Mesendoderm (in vitro differentiated cells): Measurements from ENCODE around the gene PYGM.

ENCODE experiments used
- DNase-seq: peaks from one replicate; pipeline ENCODE4 v3.0.0; 2013
- H2AK5ac ChIP-seq: 2 replicates; pipeline ENCODE4 v1.6.1; 2013; ENCODE audit warnings: low read length, inconsistent platforms
- H2BK120ac ChIP-seq: 2 replicates; pipeline ENCODE4 v1.6.1; 2013; ENCODE audit warnings: low read depth, mild to moderate bottlenecking, low read length, moderate library complexity, mixed read lengths
- H2BK15ac ChIP-seq: replicated peaks from 2 replicates; pipeline ENCODE4 v1.6.1; 2013; ENCODE audit warnings: low read depth, mild to moderate bottlenecking, moderate library complexity
- H2BK5ac ChIP-seq: 2 replicates; pipeline ENCODE4 v1.6.1; 2013; ENCODE audit warnings: low read length, inconsistent platforms
- H3K18ac ChIP-seq: 2 replicates; pipeline ENCODE4 v1.6.1; 2013; ENCODE audit warnings: mild to moderate bottlenecking, low read length, mixed read lengths
- H3K23ac ChIP-seq: one replicate; pipeline ENCODE4 v1.6.1; 2013; ENCODE audit warnings: low read length
- H3K27ac ChIP-seq: 2 replicates; pipeline ENCODE4 v1.5.1; 2013; ENCODE audit warnings: low read depth, mild to moderate bottlenecking, inconsistent platforms, low read length, moderate library complexity
- H3K27me3 ChIP-seq: 2 replicates; pipeline ENCODE4 v1.6.1; 2013; ENCODE audit warnings: low read length, control low read depth, mild to moderate bottlenecking, inconsistent platforms; ENCODE audit not compliant: insufficient read depth, poor library complexity
- H3K36me3 ChIP-seq: 2 replicates; pipeline ENCODE4 v1.6.1; 2013; ENCODE audit warnings: low read length, inconsistent platforms; ENCODE audit not compliant: control insufficient read depth, insufficient read depth
- H3K4ac ChIP-seq: one replicate; pipeline ENCODE4 v1.6.1; 2013; ENCODE audit warnings: low read depth, mild to moderate bottlenecking, low read length, moderate library complexity
- H3K4me1 ChIP-seq: 2 replicates; pipeline ENCODE4 v1.6.1; 2013; ENCODE audit warnings: low read depth, low read length, inconsistent platforms; ENCODE audit not compliant: control insufficient read depth
- H3K4me2 ChIP-seq: 2 replicates; pipeline ENCODE4 v1.6.1; 2013; ENCODE audit warnings: low read length
- H3K4me3 ChIP-seq: 2 replicates; pipeline ENCODE4 v1.5.1; 2013; ENCODE audit warnings: mild to moderate bottlenecking, low read length
- H3K56ac ChIP-seq: one replicate; pipeline ENCODE4 v1.6.1; 2013; ENCODE audit warnings: low read length
- H3K79me1 ChIP-seq: 2 replicates; pipeline ENCODE4 v1.6.1; 2013; ENCODE audit warnings: low read length, inconsistent platforms
- H3K79me2 ChIP-seq: 2 replicates; pipeline ENCODE4 v1.6.1; 2013; ENCODE audit warnings: mild to moderate bottlenecking, low read length; ENCODE audit not compliant: control insufficient read depth, insufficient read depth
- H3K9ac ChIP-seq: 2 replicates; pipeline ENCODE4 v1.6.1; 2013; ENCODE audit warnings: low read length, inconsistent platforms
- H4K5ac ChIP-seq: one replicate; pipeline ENCODE4 v1.6.1; 2013; ENCODE audit warnings: low read length
- H4K8ac ChIP-seq: one replicate; pipeline ENCODE4 v1.6.1; 2013; ENCODE audit warnings: low read depth, mild to moderate bottlenecking, control low read depth, low read length, moderate library complexity
- WGBS: extraction: QIAGEN DNeasy Blood & Tissue Kit; methylation state at CpG from one replicate; pipeline ENCODE4 v1.1.7; 2013; ENCODE audit warnings: low lambda C conversion rate, missing lambda C conversion rate; ENCODE audit not compliant: insufficient coverage; ENCODE audit errors: extremely low coverage; 5-methylcytosine and 5-hydroxymethylcytosine counted together

PYGM gene

DNA sequence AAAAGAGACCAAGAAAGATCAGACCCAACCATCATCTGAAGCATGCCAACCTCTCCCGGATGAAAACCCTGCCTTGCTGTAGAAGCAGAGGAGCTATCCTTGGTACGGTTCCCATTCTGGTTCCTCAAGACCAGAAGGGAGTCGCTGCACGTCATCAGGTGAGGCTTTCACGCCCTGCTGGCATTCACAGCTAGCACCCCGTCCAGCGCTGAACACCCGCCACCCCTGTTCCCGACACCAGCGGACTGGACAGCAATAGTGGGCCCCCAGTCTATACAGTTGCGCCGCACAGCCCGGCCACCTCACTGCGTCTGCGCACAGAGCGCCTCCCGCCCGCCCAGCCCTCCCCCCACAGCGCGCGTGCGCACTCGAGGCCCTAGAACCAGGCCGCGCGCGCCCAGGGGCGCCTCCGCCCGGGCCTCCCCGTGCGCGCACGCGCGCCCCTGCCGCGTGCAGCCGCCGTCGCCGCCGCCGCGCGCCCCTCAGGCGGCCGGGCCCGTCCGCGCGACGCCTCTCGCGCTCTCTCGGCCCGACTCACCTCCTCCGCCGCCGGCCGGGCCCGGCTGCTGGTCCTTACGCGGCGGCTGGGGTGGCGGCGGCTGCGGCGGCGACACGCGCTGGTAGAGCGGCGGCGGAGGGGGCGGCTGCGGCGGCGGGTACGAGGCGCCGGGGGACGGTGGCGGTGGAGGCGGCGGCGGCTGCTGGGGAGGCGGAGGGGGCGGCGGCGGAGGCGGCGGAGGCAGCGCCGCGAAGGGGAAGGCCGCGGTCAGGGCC, 17.9 kb upstream of the PYGM start:
- H4K5ac ChIP-seq, result no peak overlapping the region
- H3K18ac ChIP-seq, result peak overlapping the region; percentile 100
- peak overlapping the region; percentile 100 for H2BK120ac ChIP-seq
- peak overlapping the region; percentile 100 for H3K27ac ChIP-seq
- no CpG with 5 or more reads among the region's 98 CpGs for WGBS
- H3K4me2 ChIP-seq, result peak overlapping the region; percentile 66
- no peak overlapping the region for H2BK15ac ChIP-seq
- H3K4me3 ChIP-seq, result peak overlapping the region; percentile 96
- peak overlapping the region; percentile 100 for H4K8ac ChIP-seq
- H3K27me3 ChIP-seq, result no peaks in the 10 kb centered on the region
- H3K4ac ChIP-seq, result peak overlapping the region; percentile 100
- H3K23ac ChIP-seq, result peak overlapping the region; percentile 31
- peak overlapping the region; percentile 98 for H3K9ac ChIP-seq
- H2AK5ac ChIP-seq, result no peak overlapping the region
- peak overlapping the region; percentile 98 for H3K56ac ChIP-seq
- peaks cover 41% of the 10 kb centered on the region for H3K79me2 ChIP-seq
- H3K4me1 ChIP-seq, result no peaks in the 10 kb centered on the region
- DNase-seq, result peak; percentile 84
- peaks cover 16% of the 10 kb centered on the region for H3K79me1 ChIP-seq
- peaks cover 22% of the 10 kb centered on the region for H3K36me3 ChIP-seq
- H2BK5ac ChIP-seq, result no peak overlapping the region

DNA sequence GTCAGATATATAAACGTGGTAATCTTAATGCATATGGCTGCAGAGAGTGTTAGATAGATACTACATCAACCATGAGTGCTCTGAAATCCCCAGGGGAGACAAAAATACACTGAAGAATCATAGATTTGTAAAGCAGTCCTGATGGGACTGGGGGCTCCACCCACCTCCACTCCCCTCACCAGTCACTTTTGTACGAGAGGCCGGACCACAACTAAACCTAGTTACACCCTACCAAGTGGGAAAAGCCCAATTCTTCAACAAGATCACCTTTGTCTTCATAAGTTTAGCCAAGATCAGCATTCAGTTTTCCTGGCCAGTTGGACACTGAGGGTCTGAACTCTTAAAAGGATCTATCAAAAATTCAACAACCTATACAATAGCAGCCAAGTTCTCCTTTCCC, 17.1 kb upstream of the PYGM start:
- Histone ChIP-seq H2BK5ac (no peak overlapping the region), H3K27ac (no peak overlapping the region), H3K23ac (no peak overlapping the region), H3K56ac (peak overlapping the region; percentile 98), H3K4me2 (peak overlapping the region; percentile 66), H3K4me1 (no peaks in the 10 kb centered on the region), H3K4me3 (peak overlapping the region; percentile 96), H2BK120ac (no peak overlapping the region), H3K79me2 (peaks cover 43% of the 10 kb centered on the region), H3K36me3 (peaks cover 24% of the 10 kb centered on the region), H3K27me3 (no peaks in the 10 kb centered on the region), H4K8ac (no peak overlapping the region), H3K79me1 (peaks cover 16% of the 10 kb centered on the region), H3K9ac (peak overlapping the region; percentile 98), H3K18ac (no peak overlapping the region), H3K4ac (no peak overlapping the region), H2BK15ac (no peak overlapping the region), H4K5ac (no peak overlapping the region), H2AK5ac (no peak overlapping the region)
- WGBS, result no CpG with 5 or more reads among the region's 3 CpGs
- DNase-seq, result no peak

DNA sequence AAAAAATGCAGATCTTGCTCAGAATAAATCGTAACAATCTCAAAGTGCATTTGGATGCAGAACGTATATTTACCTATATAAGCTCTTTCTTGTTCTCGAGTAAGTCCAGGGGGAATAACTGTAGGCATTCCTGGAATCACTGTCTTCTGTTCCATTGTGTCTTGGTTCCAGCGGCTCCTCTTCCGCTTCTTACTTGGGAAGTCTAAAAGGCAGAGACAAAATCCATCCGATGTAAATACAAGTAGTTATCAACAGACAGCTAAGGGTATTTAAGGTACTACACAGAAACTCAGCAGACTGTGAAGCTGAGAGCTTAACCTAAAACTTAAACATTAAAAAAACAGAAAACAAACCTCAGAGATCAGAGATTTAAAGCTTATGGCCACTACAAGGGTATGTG, 16.7 kb upstream of the PYGM start:
- no peak overlapping the region for H4K8ac ChIP-seq
- no peak overlapping the region for H3K27ac ChIP-seq
- H3K79me2 ChIP-seq, result peaks cover 44% of the 10 kb centered on the region
- no peak overlapping the region for H2BK120ac ChIP-seq
- peaks cover 25% of the 10 kb centered on the region for H3K36me3 ChIP-seq
- no peak overlapping the region for H2BK15ac ChIP-seq
- H3K4me1 ChIP-seq, result no peaks in the 10 kb centered on the region
- no peak overlapping the region for H4K5ac ChIP-seq
- H3K4me2 ChIP-seq, result no peak overlapping the region
- H3K79me1 ChIP-seq, result peaks cover 17% of the 10 kb centered on the region
- H3K56ac ChIP-seq, result no peak overlapping the region
- peak overlapping the region; percentile 98 for H3K9ac ChIP-seq
- H3K27me3 ChIP-seq, result no peaks in the 10 kb centered on the region
- H3K23ac ChIP-seq, result no peak overlapping the region
- no peak overlapping the region for H2BK5ac ChIP-seq
- H3K4me3 ChIP-seq, result no peak overlapping the region
- H3K18ac ChIP-seq, result no peak overlapping the region
- WGBS, result no CpG with 5 or more reads among the region's 6 CpGs
- no peak overlapping the region for H3K4ac ChIP-seq
- no peak for DNase-seq
- H2AK5ac ChIP-seq, result no peak overlapping the region

DNA sequence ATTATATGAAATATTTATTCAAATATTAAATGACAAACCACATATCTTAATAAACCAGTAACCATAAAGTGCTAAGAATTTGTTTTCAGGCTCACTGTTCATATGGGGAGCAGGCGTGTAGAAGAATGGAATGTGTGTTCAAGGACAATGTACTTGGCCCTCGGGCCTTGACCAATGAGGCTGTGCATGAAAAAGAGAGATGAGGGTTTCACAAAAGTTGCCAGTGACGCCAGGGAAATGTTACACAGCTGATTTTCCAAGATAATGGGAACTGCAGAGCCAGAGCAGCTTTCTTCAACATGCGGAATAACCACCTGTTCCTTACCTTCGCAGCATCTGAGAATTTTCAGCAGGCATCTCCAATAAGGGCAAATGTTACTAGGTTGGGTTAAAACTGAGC, 14.4 kb upstream of the PYGM start:
- H3K79me1 ChIP-seq, result peaks cover 18% of the 10 kb centered on the region
- H3K18ac ChIP-seq, result no peak overlapping the region
- no peak overlapping the region for H3K4me2 ChIP-seq
- H2BK5ac ChIP-seq, result no peak overlapping the region
- H3K9ac ChIP-seq, result no peak overlapping the region
- no peak overlapping the region for H3K23ac ChIP-seq
- WGBS, result no CpG with 5 or more reads among the region's 5 CpGs
- no peak overlapping the region for H3K4me3 ChIP-seq
- H3K27ac ChIP-seq, result no peak overlapping the region
- H3K79me2 ChIP-seq, result peaks cover 47% of the 10 kb centered on the region
- H2BK15ac ChIP-seq, result no peak overlapping the region
- H2AK5ac ChIP-seq, result no peak overlapping the region
- no peak overlapping the region for H4K5ac ChIP-seq
- peaks cover 40% of the 10 kb centered on the region for H3K36me3 ChIP-seq
- no peak overlapping the region for H3K4ac ChIP-seq
- no peak overlapping the region for H3K56ac ChIP-seq
- no peaks in the 10 kb centered on the region for H3K4me1 ChIP-seq
- H4K8ac ChIP-seq, result no peak overlapping the region
- H3K27me3 ChIP-seq, result no peaks in the 10 kb centered on the region
- DNase-seq, result no peak
- no peak overlapping the region for H2BK120ac ChIP-seq

DNA sequence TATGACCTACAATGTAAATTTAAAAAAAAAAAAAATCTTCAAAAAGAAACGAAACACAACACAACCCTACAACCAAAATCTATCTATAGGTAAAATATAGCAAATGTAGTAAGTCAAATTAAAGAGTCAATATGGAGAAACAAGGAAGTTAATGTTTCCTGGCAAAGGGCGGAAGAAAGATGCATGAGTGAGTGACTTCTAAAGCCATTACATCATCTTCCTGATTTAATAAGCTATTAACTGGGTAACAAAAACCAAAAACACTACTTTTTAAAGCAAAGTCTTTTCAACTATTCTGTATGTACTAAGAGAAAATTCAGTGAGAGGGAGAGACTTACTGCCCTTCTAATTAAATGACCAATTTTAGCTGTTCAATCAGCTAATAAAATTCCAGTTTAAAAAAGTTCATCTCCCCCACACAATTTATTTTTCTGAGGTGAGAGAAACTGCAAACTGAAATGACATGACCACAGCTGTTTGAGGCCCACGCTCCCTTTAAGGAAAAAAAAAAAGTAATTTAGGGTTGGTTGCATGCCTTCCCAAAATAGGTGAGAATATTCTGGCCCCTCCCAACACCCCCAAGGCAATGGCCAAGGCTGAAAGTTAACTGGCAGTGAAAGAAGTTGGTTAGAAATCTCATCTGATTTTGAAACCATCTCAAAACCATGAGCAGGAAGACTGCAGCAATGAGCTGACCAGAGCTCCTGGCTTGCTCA, 12.7 kb upstream of the PYGM start:
- Histone ChIP-seq H4K5ac (no peak overlapping the region), H3K79me1 (peaks cover 20% of the 10 kb centered on the region), H3K9ac (no peak overlapping the region), H4K8ac (no peak overlapping the region), H3K27ac (no peak overlapping the region), H3K36me3 (peaks cover 53% of the 10 kb centered on the region), H3K56ac (no peak overlapping the region), H3K27me3 (no peaks in the 10 kb centered on the region), H2BK5ac (no peak overlapping the region), H2BK15ac (no peak overlapping the region), H3K18ac (no peak overlapping the region), H2AK5ac (no peak overlapping the region), H2BK120ac (no peak overlapping the region), H3K79me2 (peaks cover 49% of the 10 kb centered on the region), H3K4me2 (no peak overlapping the region), H3K4me1 (no peaks in the 10 kb centered on the region), H3K4me3 (no peak overlapping the region), H3K23ac (no peak overlapping the region), H3K4ac (no peak overlapping the region)
- no peak for DNase-seq
- WGBS, result no CpG with 5 or more reads among the region's 3 CpGs
